GM19238 (cell line): Measurements from ENCODE around the gene PDE1A.

Experiments
- DNase-seq: peaks from one replicate; pipeline ENCODE4 v3.0.0; 2011; ENCODE audit warnings: low spot score; ENCODE audit not compliant: insufficient read length

PDE1A gene

GRCh38 chr2:182142062-182142461 lies 284.8 kb downstream of the PDE1A start:
- DNase-seq: no peak

- DNase-seq: no peak
Measured at GRCh38 chr2:182134201-182134600, 292.6 kb downstream of the PDE1A start.

- no peak for DNase-seq
Measured at GRCh38 chr2:182133195-182133891, 293.5 kb downstream of the PDE1A start.

GRCh38 chr2:182132605-182133004 lies 294.2 kb downstream of the PDE1A start:
- DNase-seq: no peak

- no peak for DNase-seq
Measured at GRCh38 chr2:182128821-182129707, 297.8 kb downstream of the PDE1A start.

GRCh38 chr2:182117196-182117595 lies 309.6 kb downstream of the PDE1A start:
- no peak for DNase-seq

- no peak for DNase-seq
Measured at GRCh38 chr2:182116774-182117173, 310.1 kb downstream of the PDE1A start.

GRCh38 chr2:182115258-182115657 lies 311.6 kb downstream of the PDE1A start:
- no peak for DNase-seq

- DNase-seq: no peak
Measured at GRCh38 chr2:182113334-182113733, 313.5 kb downstream of the PDE1A start.

GRCh38 chr2:182110347-182110746 lies 316.5 kb downstream of the PDE1A start:
- no peak for DNase-seq

GRCh38 chr2:182103526-182103925 lies 323.3 kb downstream of the PDE1A start:
- no peak for DNase-seq

- DNase-seq: no peak
Measured at GRCh38 chr2:182101263-182101662, 325.6 kb downstream of the PDE1A start.

GRCh38 chr2:182098648-182099047 lies 328.2 kb downstream of the PDE1A start:
- DNase-seq: no peak

- DNase-seq: no peak
Measured at GRCh38 chr2:182097571-182098164, 329.2 kb downstream of the PDE1A start.

GRCh38 chr2:182090486-182090885 lies 336.4 kb downstream of the PDE1A start:
- no peak for DNase-seq
